Caco-2 (cell line): ENCODE results near the gene ATXN2L. TPM values are rescaled to one million over a fixed set of nuclear protein-coding genes. Genes with fewer than 3 reads are reported as not detected.

Source experiments
- BruUV-seq: library from RNA; stranded (reverse); fragments of 400-500 nt; replicated peaks from 2 replicates; lab custom pipeline; 2021; lab: Mats Ljungman, UMichigan
- CTCF ChIA-PET: fragments of 300-600 bp; sonication (Branson Sonifier 250); formaldehyde crosslinking; loops from one replicate; lab custom pipeline; 2022; ENCODE audit warnings: antibody characterized with exemption; lab: Charles Lee
- POLR2A ChIA-PET: fragments of 300-600 bp; sonication (Branson Sonifier 250); formaldehyde crosslinking; loops from one replicate; lab custom pipeline; 2022; ENCODE audit warnings: antibody characterized with exemption; lab: Charles Lee
- DNase-seq, 2 experiments: peaks; one replicate each; pipeline versions ENCODE4 v3.0.0 to v3.0.0-alpha.2; 2020 to 2022
- H3K27me3 ChIP-seq: replicated peaks from 2 replicates; pipeline ENCODE4 v1.6.0; 2011; ENCODE audit warnings: low read length; ENCODE audit not compliant: control insufficient read depth, insufficient read depth
- H3K36me3 ChIP-seq: 2 replicates; pipeline ENCODE4 v1.5.1; 2011; ENCODE audit warnings: low read length; ENCODE audit not compliant: control insufficient read depth, insufficient read depth
- H3K4me1 ChIP-seq: fragments of 250-450 bp; sonication (Bioruptor Pico); 2 replicates; pipeline ENCODE4 v1.5.1; 2020; ENCODE audit warnings: mild to moderate bottlenecking
- H3K4me3 ChIP-seq: 2 replicates; pipeline ENCODE4 v1.5.1; 2011; ENCODE audit warnings: low read depth, mild to moderate bottlenecking, control low read depth, low read length
- H3K9me3 ChIP-seq: fragments of 250-450 bp; sonication (Bioruptor Pico); 2 replicates; pipeline ENCODE4 v1.5.1; 2020; ENCODE audit warnings: mild to moderate bottlenecking, moderate library complexity
- H3K27ac Mint-ChIP-seq: one replicate; pipeline ENCODE4 v1.8.0; 2022; ENCODE audit warnings: mixed read lengths; ENCODE audit not compliant: unreplicated experiment
- H3K27me3 Mint-ChIP-seq: one replicate; pipeline ENCODE4 v1.8.0; 2022; ENCODE audit warnings: mixed read lengths; ENCODE audit not compliant: insufficient read depth, unreplicated experiment
- H3K36me3 Mint-ChIP-seq: one replicate; pipeline ENCODE4 v1.8.0; 2022; ENCODE audit warnings: mild to moderate bottlenecking, mixed read lengths; ENCODE audit not compliant: insufficient read depth, unreplicated experiment
- H3K4me1 Mint-ChIP-seq: one replicate; pipeline ENCODE4 v1.8.0; 2022; ENCODE audit warnings: low read depth, mixed read lengths; ENCODE audit not compliant: unreplicated experiment
- H3K4me3 Mint-ChIP-seq: one replicate; pipeline ENCODE4 v1.8.0; 2022; ENCODE audit warnings: mild to moderate bottlenecking, moderate library complexity, mixed read lengths; ENCODE audit not compliant: unreplicated experiment
- H3K9me3 Mint-ChIP-seq: one replicate; pipeline ENCODE4 v1.8.0; 2022; ENCODE audit warnings: mixed read lengths; ENCODE audit not compliant: unreplicated experiment
- intact Hi-C: fragments of 100-400 bp; cut with micrococcal nuclease; formaldehyde crosslinking; loops from one replicate; pipeline ENCODE4 v1.10.0; 2022; ENCODE audit not compliant: unreplicated experiment
- total RNA-seq: library from RNA; stranded (reverse); gene quantifications from 2 replicates; pipeline ENCODE4 v1.2.3, GENCODE V29; 2022
- TF ChIP-seq, protein P1 (sequence below), 2 experiments: fragments of 200-600 bp in 1 of 2; IDR thresholded peaks; 1 replicate in 1 of 2; 2 replicates in 1 of 2; pipeline versions ENCODE4 v1.5.1 to v1.8.0; 2011 to 2022; ENCODE audit warnings: antibody characterized with exemption in 1 of 2, control low read depth in 1 of 2, inconsistent platforms in 1 of 2, low read depth in 1 of 2, low read length in 1 of 2, mild to moderate bottlenecking in 1 of 2, moderate library complexity in 1 of 2; ENCODE audit not compliant: insufficient read depth in 1 of 2, severe bottlenecking in 1 of 2, unreplicated experiment in 1 of 2

ATXN2L gene
- total RNA-seq, 1 experiment from 2014 or later, result 352 TPM

DNA sequence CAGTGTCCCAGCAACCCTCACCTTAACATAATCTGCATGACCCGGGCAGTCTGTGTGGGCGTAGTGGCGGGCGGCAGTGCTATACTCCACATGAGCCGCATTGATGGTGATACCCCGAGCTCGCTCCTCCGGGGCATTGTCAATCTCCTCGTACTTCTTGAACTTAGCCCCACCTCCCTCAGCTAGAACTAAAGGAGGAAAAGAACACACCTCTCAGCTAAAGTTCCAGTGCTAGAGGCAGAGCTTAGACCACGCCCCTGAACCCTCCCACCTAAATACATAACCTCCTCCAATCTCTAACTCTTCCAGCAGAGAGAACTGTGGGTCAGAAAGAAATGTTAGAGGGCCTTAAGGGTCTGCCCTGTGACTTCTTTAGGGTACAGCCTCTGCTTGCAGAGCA, 22.5 kb downstream of the ATXN2L start:
- H3K9me3 ChIP-seq, result no peaks in the 10 kb centered on the region
- H3K36me3 ChIP-seq, result peaks cover 4% of the 10 kb centered on the region
- peak overlapping the region; percentile 90 for H3K4me3 ChIP-seq
- intact Hi-C loops, result no loop called here
- TF ChIP-seq, protein P1, sequence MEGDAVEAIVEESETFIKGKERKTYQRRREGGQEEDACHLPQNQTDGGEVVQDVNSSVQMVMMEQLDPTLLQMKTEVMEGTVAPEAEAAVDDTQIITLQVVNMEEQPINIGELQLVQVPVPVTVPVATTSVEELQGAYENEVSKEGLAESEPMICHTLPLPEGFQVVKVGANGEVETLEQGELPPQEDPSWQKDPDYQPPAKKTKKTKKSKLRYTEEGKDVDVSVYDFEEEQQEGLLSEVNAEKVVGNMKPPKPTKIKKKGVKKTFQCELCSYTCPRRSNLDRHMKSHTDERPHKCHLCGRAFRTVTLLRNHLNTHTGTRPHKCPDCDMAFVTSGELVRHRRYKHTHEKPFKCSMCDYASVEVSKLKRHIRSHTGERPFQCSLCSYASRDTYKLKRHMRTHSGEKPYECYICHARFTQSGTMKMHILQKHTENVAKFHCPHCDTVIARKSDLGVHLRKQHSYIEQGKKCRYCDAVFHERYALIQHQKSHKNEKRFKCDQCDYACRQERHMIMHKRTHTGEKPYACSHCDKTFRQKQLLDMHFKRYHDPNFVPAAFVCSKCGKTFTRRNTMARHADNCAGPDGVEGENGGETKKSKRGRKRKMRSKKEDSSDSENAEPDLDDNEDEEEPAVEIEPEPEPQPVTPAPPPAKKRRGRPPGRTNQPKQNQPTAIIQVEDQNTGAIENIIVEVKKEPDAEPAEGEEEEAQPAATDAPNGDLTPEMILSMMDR (IDR thresholded peaks at IDR 0.05; ENCODE audit: insufficient read depth in 1 of 2, low read depth in 1 of 2, low read length in 1 of 2, severe bottlenecking in 1 of 2, unreplicated experiment in 1 of 2), result no peak
- Mint-ChIP-seq H3K4me1 (no peaks in the 10 kb centered on the region), H3K4me3 (peak overlapping the region; percentile 92), H3K36me3 (peaks cover 60% of the 10 kb centered on the region), H3K27ac (peak overlapping the region; percentile 96), H3K9me3 (no peaks in the 10 kb centered on the region), H3K27me3 (no peaks in the 10 kb centered on the region)
- ChIA-PET CTCF (interaction anchor here (1.2 kb wide), 1 partner anchor 28 kb away, joined by 3 read pairs; no protein-coding TSS in a partner anchor), POLR2A (interaction anchor here (1.2 to 1.9 kb wide), 2 partner anchors 18 to 23 kb away, joined by 6 to 14 read pairs; partner anchors contain the start of gene ATXN2L)
- 0 out of 2 replicates have a peak, but pooled peaks cover 8% of the 10 kb centered on the region for H3K4me1 ChIP-seq
- H3K27me3 ChIP-seq, result no peaks in the 10 kb centered on the region
- no TSS peak for BruUV-seq
- DNase-seq, result peak; percentile 28 to 31

DNA sequence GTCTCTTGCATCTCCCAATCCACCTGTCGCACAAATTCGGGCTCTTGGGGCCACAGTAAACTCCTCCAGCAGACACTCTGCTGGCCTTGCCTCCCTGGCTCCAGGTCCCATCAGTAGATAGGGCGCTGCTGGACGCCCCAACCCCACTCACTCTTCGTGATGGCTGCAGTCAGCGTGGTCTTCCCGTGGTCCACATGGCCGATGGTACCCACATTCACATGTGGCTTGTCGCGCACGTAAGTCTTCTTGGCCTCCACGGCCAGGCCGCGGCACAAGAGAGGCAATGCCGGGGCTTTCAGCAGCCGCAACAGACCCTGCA, 22.9 kb downstream of the ATXN2L start:
- intact Hi-C loops, result loop anchor here (1.0 to 2.0 kb wide), 4 partner anchors 18 to 99 kb away; partner anchors contain the start of gene SH2B1
- Histone ChIP-seq H3K27me3 (no peaks in the 10 kb centered on the region), H3K4me1 (0 out of 2 replicates have a peak, but pooled peaks cover 8% of the 10 kb centered on the region), H3K9me3 (no peaks in the 10 kb centered on the region), H3K36me3 (peaks cover 4% of the 10 kb centered on the region), H3K4me3 (peak overlapping the region; percentile 90)
- H3K9me3 Mint-ChIP-seq, result no peaks in the 10 kb centered on the region
- CTCF ChIA-PET, result interaction anchor here (1.2 to 1.5 kb wide), 2 partner anchors 17 to 28 kb away, joined by 3 to 5 read pairs; partner anchors contain the start of gene SH2B1
- BruUV-seq, result no TSS peak
- DNase-seq, result peak in 1 of 2 experiments; percentile 30
- peak overlapping the region; percentile 92 for H3K4me3 Mint-ChIP-seq
- peak overlapping the region; percentile 96 for H3K27ac Mint-ChIP-seq
- H3K4me1 Mint-ChIP-seq, result no peaks in the 10 kb centered on the region
- TF ChIP-seq, protein P1 (IDR thresholded peaks at IDR 0.05; ENCODE audit: insufficient read depth in 1 of 2, low read depth in 1 of 2, low read length in 1 of 2, severe bottlenecking in 1 of 2, unreplicated experiment in 1 of 2), result no peak
- POLR2A ChIA-PET, result interaction anchor here (0.6 to 1.9 kb wide), 4 partner anchors 16 to 23 kb away, joined by 3 to 14 read pairs (median 4); partner anchors contain the start of gene ATXN2L
- no peaks in the 10 kb centered on the region for H3K27me3 Mint-ChIP-seq
- peaks cover 57% of the 10 kb centered on the region for H3K36me3 Mint-ChIP-seq

DNA sequence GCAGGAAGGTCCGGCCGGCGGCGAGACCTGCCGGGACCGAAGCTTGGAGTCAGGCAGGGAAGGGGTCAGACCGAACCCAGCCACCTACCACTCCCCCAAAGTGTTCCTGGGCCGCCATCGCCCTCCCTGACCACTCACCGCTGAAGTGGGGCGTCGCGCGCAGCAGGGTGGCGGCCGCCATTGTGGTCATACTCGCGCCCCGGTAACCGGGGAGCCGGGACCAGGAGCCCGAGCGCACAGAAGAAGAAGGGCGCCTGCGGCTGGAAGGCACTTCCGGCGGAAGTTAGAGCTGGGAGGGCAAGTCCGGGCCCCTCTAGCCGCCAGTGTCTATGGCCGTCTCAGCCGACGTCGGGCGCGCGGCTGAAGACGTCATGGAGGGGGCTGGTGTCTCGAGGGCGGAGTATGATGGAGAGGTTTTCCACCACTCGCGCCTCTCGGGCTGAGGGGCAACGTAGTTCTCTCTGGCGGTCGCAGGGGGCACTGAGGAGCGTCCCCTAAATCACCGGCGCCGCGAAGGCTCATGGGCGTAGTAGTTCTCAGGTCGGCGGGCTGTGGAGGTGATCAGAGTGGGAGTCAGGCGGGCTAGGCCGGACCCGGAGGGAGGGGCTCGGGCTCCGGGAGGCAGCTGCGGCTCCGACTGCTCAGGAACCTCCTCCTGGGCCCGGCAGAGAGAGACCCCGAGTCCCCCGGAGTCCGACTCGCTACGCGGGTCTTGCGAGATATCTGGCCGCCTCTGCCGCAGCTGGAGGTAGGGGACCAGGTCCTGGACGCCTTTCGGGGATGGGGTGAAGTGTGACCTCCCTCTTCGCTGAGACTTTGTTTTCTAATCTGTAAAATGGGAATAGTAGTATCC, 23.5 kb downstream of the ATXN2L start, which contains the start of gene TUFM:
TUFM (minus strand) TSS at position 269 of the 853 bp plus-strand sequence; CDS start at position 190, 79 bp downstream.
- BruUV-seq, result no TSS peak
- no peaks in the 10 kb centered on the region for H3K9me3 ChIP-seq
- peak within 1 kb of the TSS; percentile 92 for H3K4me3 Mint-ChIP-seq
- intact Hi-C loops, result loop anchor here (1.0 to 2.0 kb wide), 4 partner anchors 17 to 98 kb away; partner anchors contain the start of gene SH2B1
- TF ChIP-seq, protein P1 (IDR thresholded peaks at IDR 0.05; ENCODE audit: insufficient read depth in 1 of 2, low read depth in 1 of 2, low read length in 1 of 2, severe bottlenecking in 1 of 2, unreplicated experiment in 1 of 2), result peak; percentile 56 to 79
- 0 out of 2 replicates have a peak, but pooled peaks cover 8% of the 10 kb centered on the region for H3K4me1 ChIP-seq
- peak within 1 kb of the TSS; percentile 90 for H3K4me3 ChIP-seq
- no peaks in the 10 kb centered on the region for H3K27me3 ChIP-seq
- ChIA-PET CTCF (interaction anchor here (0.9 to 1.5 kb wide), 3 partner anchors 17 to 99 kb away, joined by 3 to 5 read pairs (median 3); partner anchors contain the start of gene SH2B1), POLR2A (interaction anchor here (0.5 to 1.9 kb wide), 6 partner anchors 16 to 541 kb away, joined by 3 to 14 read pairs (median 3); partner anchors contain the start of gene ATXN2L)
- no peaks in the 10 kb centered on the region for H3K9me3 Mint-ChIP-seq
- peak within 1 kb of the TSS; percentile 96 for H3K27ac Mint-ChIP-seq
- H3K4me1 Mint-ChIP-seq, result no peaks in the 10 kb centered on the region
- H3K36me3 Mint-ChIP-seq, result peaks cover 51% of the 10 kb centered on the region
- peak; percentile 97 for DNase-seq
- H3K27me3 Mint-ChIP-seq, result no peaks in the 10 kb centered on the region
- H3K36me3 ChIP-seq, result peaks cover 4% of the 10 kb centered on the region
